GM08714 (cell line): Measurements from ENCODE around the gene CHIC2.
"Not testable (repeated sequence)": the region's sequence is repeated elsewhere in the genome, so short reads cannot be mapped to it uniquely, and the experiment has no call there.

Experiments
- H3K4me3 ChIP-seq: fragments of 200-500 bp; sonication (Bioruptor generic); 2 replicates; pipeline ENCODE4 v1.5.1; 2014; ENCODE audit warnings: mild to moderate bottlenecking, low read length, inconsistent platforms
- ZNF274 ChIP-seq: IDR thresholded peaks from 2 replicates; pipeline ENCODE4 v1.6.1; 2012; ENCODE audit warnings: mild to moderate bottlenecking, low read depth, low read length

Gene CHIC2

GRCh38 chr4:54058171-54058570 is 6.2 kb downstream of the CHIC2 start:
- H3K4me3 ChIP-seq = no peak overlapping the region

GRCh38 chr4:54056360-54056759 is 8.0 kb downstream of the CHIC2 start:
- no peak for TF ChIP-seq ZNF274

More at GRCh38 chr4:54058171-54058570, 6.2 kb downstream of the CHIC2 start:
- TF ChIP-seq ZNF274 = no peak

GRCh38 chr4:54055494-54055893 is 8.9 kb downstream of the CHIC2 start:
- no peak overlapping the region for H3K4me3 ChIP-seq
- TF ChIP-seq ZNF274 = no peak

More at GRCh38 chr4:54056360-54056759, 8.0 kb downstream of the CHIC2 start:
- no peak overlapping the region for H3K4me3 ChIP-seq

GRCh38 chr4:54054501-54054900 is 9.9 kb downstream of the CHIC2 start:
- TF ChIP-seq ZNF274 = no peak

GRCh38 chr4:54053322-54053721 is 11.1 kb downstream of the CHIC2 start:
- not testable (repeated sequence) for H3K4me3 ChIP-seq

More at GRCh38 chr4:54054501-54054900, 9.9 kb downstream of the CHIC2 start:
- H3K4me3 ChIP-seq = no peak overlapping the region

- H3K4me3 ChIP-seq = no peak overlapping the region
- no peak for TF ChIP-seq ZNF274
These were observed 14.0 kb downstream of the CHIC2 start for GRCh38 chr4:54050214-54050904.

- H3K4me3 ChIP-seq = not testable (repeated sequence)
These were observed 20.8 kb downstream of the CHIC2 start for GRCh38 chr4:54043630-54044029.

GRCh38 chr4:54041933-54042332 is 22.5 kb downstream of the CHIC2 start:
- H3K4me3 ChIP-seq = no peak overlapping the region
- no peak for TF ChIP-seq ZNF274

- H3K4me3 ChIP-seq = no peak overlapping the region
- TF ChIP-seq ZNF274 = no peak
These were observed 23.3 kb downstream of the CHIC2 start for GRCh38 chr4:54041100-54041499.

GRCh38 chr4:54038056-54038455 is 26.3 kb downstream of the CHIC2 start:
- H3K4me3 ChIP-seq = no peak overlapping the region
- no peak for TF ChIP-seq ZNF274

- no peak for TF ChIP-seq ZNF274
- no peak overlapping the region for H3K4me3 ChIP-seq
These were observed 28.2 kb downstream of the CHIC2 start for GRCh38 chr4:54036184-54036583.

GRCh38 chr4:54032558-54033135 is 31.8 kb downstream of the CHIC2 start:
- no peak for TF ChIP-seq ZNF274
- H3K4me3 ChIP-seq = no peak overlapping the region

- no peak for TF ChIP-seq ZNF274
These were observed 37.1 kb downstream of the CHIC2 start for GRCh38 chr4:54027311-54027710.

GRCh38 chr4:54025582-54025981 is 38.8 kb downstream of the CHIC2 start:
- no peak overlapping the region for H3K4me3 ChIP-seq
- TF ChIP-seq ZNF274 = no peak

More at GRCh38 chr4:54027311-54027710, 37.1 kb downstream of the CHIC2 start:
- no peak overlapping the region for H3K4me3 ChIP-seq

GRCh38 chr4:54023019-54023418 is 41.4 kb downstream of the CHIC2 start:
- H3K4me3 ChIP-seq = not testable (repeated sequence)

GRCh38 chr4:54017974-54018373 is 46.4 kb downstream of the CHIC2 start:
- H3K4me3 ChIP-seq = no peak overlapping the region
- TF ChIP-seq ZNF274 = no peak
